Loucy (cell line): ENCODE data around the gene MTMR1.

Experiments
- CTCF ChIP-seq: fragments of 200-600 bp; sonication (generic); conservative IDR thresholded peaks from 2 replicates; pipeline ENCODE4 v1.5.1; 2014; ENCODE audit warnings: mild to moderate bottlenecking, antibody characterized with exemption, low read length
- EZH2phosphoT487 ChIP-seq: fragments of 200-600 bp; IDR thresholded peaks from 2 replicates; pipeline ENCODE4 v1.6.1; 2018; ENCODE audit warnings: antibody characterized with exemption, mild to moderate bottlenecking, moderate library complexity, borderline replicate concordance

- TF ChIP-seq CTCF (no peak), EZH2phosphoT487 (no peak)
These were observed 10.4 kb downstream of the MTMR1 start for GRCh38 chrX:150703695-150703974.
